IPS-NIHi7 (cell line): ENCODE data around the gene SPRR4.
"Not testable (repeated sequence)": the region's sequence is repeated elsewhere in the genome, so short reads cannot be mapped to it uniquely, and the experiment has no call there.

Experiments
- DNase-seq: peaks from one replicate; pipeline ENCODE4 v3.0.0; 2012; ENCODE audit warnings: mixed read lengths; ENCODE audit errors: extremely low spot score

The SPRR4 gene

GRCh38 chr1:152965853-152966252, 4.6 kb upstream of the SPRR4 start:
- no peak for DNase-seq

DNA sequence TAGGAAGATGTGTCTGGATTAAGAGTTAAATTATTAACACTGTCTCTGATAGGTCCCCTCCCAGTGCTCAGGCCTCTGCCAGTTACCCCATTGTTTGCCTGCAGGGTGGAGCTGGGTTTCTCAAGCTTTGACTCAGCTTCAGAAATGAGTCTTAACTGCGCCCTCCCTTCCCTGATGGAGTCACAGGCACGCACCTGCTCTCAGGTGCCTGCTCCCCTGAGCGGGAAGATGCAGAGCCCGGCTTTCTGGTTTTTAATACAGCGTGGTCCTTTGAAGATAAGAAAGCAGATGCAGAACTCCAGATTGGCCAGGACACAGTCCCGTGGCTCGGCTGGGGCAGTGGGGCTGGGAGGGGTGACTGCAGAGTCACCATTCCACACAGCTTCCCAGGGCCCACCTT, 3.2 kb upstream of the SPRR4 start:
- DNase-seq, result no peak

GRCh38 chr1:152968248-152968647, 2.2 kb upstream of the SPRR4 start:
- no peak for DNase-seq

DNA sequence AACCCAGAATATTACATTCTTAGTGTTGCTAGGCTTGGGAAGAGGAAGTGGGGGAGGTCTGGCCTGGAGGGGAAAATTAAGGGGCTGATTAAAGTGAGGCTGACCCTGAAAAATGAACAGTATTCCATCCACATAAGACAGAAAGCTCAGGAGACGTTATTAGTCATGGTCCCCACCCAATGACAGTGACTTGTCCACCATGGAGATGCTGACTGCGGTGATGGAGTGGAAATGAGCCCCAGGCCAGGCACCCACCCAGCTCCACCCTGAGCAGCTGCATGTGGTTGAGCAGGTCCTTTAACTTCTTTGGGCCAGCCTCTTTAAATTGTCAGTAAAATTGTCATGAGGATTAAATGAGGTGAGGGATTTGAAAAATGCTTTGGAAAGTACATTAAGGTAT, 1.4 kb upstream of the SPRR4 start:
- DNase-seq, result no peak

- DNase-seq, result no peak
Measured at GRCh38 chr1:152972196-152972886, 1.9 kb downstream of the SPRR4 start.

DNA sequence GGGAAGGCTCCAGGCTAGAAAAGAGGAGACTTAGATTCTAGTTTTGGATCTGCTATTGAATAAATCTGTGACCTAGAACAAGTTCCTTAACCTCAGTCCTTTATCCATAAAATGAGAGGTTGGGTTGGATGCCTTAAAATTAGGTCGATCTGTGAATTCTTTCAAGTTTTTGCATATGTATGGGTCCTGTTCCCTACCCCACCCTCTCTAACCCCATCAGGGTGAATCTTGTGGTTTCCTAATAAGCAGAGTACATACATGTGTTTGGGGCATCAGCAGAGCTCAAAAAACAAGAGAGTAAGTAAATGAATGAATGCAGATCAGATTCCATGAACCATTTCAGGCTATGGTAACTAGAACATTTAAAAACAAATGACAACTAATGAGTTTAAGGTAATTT, 6.2 kb downstream of the SPRR4 start:
- DNase-seq, result no peak

GRCh38 chr1:152977614-152978013, 7.2 kb downstream of the SPRR4 start:
- DNase-seq, result no peak

DNA sequence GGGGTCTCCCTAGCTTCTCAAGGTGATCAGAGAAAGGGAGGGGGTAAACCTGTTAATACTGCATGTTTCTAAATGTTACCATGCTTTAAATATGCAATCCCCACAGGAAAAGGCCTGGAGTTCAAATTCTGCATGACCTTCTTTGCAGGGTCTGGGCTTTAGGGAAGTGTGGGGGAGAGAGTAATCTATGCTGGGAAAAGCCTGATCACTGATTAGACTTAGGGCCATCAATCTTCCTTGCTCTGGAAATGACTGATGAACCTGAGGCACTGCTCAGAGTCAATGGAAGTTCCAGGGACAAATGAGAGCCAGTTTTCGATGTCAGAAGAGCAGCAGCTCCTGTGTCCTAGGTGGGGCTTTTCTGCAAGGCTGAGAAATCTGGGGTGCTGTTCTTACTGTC, 10.2 kb downstream of the SPRR4 start:
- DNase-seq, result no peak

- DNase-seq, result no peak
Measured at GRCh38 chr1:152981146-152981871, 10.9 kb downstream of the SPRR4 start.

DNA sequence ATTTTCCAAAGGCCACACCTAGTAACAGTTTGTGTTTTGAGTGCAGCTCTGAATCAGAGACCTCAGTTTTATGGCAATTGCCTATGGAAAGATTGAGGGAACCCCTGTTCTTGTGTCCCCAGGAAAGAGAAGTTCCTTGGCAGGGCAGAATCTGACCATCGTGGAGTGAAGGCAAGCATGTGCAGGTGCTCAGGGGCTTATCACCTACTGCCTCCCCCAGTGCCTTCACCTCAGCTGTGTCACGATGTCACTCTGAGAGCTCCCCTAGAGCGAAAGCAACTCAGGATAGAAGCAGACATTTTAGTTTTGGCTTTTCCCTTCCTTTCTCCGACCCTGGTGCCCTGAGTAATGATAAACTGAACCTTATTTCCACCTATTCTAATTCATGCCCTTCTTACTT, 11.6 kb downstream of the SPRR4 start:
- no peak for DNase-seq

DNA sequence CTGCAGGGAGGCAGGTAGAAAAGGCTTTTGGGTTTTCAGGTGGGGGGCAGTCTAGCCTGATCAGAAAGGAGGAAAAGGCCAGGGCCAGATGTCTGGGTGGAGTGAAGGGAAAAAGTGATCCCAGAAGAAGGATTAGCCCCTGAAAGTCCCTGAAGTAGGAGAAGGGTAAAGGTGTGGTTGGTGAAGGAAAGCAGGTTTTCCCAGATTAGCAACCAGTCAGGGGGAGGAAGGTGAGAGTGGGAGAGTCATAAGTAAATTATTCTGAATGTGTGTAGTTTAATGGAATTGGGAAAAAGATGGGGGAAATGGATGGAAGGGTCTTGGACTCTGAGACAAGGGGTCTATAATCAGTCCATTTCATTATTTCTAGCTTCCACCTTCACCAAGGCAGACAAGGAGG, 12.8 kb downstream of the SPRR4 start:
- DNase-seq, result no peak

DNA sequence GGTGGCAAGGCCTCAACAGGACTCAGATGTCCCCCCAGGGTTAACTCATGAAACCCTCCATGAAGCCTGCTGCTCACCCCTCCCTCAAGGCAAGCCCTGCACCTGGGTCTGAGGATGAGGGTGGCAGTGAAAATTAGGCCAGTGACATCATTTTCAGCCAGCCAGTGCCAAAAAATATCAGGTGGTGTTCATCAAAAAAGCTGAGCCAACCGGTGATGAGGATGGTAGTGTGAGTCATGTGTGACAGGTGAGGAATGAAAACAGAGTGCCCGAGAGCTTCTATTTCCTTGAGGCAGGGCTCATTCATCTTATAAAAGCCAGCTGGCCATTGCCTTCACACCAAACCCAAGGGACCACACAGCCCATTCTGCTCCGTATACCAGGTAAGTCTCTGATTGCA, 13.3 kb downstream of the SPRR4 start, which contains the start of gene SPRR1A:
TSS of gene SPRR1A (plus strand) at position 339 of the 400 bp plus-strand sequence. CDS start 1,150 bp downstream, outside the sequence.
- DNase-seq, result no peak

GRCh38 chr1:152986578-152986977, 16.1 kb downstream of the SPRR4 start:
- DNase-seq, result no peak

GRCh38 chr1:152993186-152993585, 22.7 kb downstream of the SPRR4 start:
- no peak for DNase-seq

DNA sequence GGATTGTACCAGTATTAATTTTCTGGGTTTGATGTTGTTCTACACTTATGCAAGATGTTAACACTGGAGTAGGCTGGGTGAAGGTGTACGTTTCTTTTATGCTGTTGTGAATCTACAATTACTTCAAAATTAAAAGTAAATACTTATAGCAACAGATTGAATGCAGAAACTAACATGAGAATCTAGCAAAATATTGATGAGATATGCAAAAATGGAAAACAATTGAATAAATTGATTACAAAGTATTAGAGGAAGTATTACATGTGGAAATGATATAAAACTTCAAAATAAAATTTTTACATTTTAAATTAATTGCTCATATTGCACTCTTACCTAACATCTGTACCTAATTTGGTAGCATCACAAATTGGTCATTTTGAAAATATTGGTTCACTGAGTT, 25.4 kb downstream of the SPRR4 start:
- no peak for DNase-seq

GRCh38 chr1:152996633-152997400, 26.4 kb downstream of the SPRR4 start:
- DNase-seq, result no peak

DNA sequence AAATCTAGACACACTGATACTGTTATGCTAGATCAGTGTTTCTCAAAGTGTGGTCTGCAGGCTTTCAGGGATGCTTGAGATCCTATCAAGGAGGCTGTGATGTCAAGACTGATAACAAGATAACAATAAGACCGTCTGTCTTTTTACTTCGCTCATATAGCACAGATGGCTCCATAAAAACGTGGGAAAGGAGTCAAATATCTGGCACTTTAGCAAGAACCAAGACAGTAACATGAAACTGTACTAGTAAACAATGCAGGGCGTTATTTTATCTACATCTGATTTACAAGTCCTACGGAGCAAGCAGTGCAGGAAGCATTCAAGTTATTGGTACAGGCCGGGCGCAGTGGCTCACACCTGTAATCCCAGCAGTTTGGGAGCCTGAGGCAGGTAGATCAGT, 27.5 kb downstream of the SPRR4 start:
- DNase-seq, result no peak

DNA sequence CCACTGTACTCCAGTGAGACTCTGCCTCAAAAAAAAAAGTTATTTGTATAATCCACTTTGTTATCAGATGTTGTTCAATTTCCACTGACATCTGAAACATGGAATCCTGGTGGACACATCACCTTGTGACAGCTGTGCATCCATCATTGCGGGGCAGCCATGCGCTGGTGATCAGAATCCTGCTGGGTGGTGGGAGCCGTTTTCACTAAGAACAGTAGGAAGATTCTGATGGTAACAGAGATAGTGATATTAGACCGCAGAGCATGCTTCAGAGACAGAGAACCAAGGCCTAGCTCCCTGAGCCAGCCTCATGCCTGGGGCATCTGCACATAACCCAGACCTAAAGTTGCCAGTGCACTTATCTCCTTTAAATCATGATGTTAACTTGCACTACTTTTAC, 28.0 kb downstream of the SPRR4 start:
- DNase-seq, result no peak

DNA sequence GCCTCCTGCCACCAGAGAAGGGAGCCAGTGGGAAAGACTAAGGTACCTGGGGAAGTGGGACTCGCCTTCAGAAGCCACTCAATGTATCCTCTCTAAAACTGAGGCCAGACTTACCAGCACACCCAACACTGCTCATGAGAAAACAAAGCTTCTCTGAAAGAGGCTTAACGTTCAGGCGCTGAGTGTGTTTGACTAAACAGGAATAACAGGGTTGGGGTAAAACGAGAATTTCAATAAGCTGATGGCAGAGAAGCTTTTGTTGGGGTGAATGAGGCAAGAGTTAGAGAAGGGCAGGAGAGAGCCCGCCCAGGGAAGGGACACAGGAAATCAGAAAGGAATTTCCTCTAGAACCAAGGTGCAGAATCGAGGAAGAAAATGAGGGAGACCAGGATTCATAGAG, 29.4 kb downstream of the SPRR4 start:
- no peak for DNase-seq

DNA sequence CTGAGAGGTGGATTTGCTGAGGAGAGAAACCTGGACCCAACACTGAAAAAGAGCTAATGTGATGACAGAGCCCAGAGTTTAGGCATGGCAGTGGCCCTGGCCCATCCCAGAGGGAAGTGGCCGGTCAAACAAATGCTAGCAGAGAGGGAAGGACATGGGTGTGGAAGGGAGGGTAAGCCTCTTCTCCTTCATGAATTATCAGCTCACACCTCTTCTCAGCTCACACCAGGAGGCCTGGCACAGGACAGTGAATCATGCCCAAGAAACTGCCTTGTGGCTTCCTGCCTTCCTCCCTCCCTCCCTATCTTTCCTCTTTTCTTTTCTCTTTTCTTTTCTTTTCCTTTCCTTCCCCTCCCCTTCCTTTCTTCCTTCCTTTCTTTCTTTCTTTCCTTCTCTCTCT, 29.8 kb downstream of the SPRR4 start:
- no peak for DNase-seq

- no peak for DNase-seq
Measured at GRCh38 chr1:153001382-153001781, 30.9 kb downstream of the SPRR4 start, which contains the start of gene SPRR3. TSS of gene SPRR3 (plus strand) at chr1:153001749. CDS start at chr1:153003021, 1,272 bp downstream.

DNA sequence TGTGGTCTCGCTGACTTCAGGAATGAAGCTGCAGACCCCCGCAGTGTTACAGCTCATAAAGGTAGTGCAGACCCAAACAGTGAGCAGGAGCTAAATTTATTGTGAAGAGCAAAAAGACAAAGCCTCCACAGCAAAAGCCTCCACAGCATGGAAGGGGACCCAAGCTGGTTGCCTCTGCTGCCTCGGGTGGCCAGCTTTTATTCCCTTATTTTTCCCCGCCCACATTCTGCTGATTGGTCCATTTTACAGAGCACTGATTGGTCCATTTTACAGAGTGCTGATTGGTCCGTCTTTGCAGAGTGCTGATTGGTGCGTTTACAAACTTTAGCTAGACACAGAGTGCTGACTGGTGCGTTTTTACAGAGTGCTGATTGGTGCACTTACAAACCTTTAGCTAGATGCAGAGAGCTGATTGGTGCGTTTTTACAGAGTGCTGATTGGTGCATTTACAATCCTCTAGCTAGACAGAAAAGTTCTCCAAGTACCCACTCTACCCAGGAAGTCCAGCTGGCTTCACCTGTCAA, 40.8 kb downstream of the SPRR4 start:
- DNase-seq, result not testable (repeated sequence)
